Ovary (tissue), 9 donors: ENCODE data around the gene FCN1. TPM values are rescaled to one million over a fixed set of nuclear protein-coding genes. Genes with fewer than 3 reads are reported as not detected.

Source experiments
- DNase-seq, 5 donors: peaks; one replicate each; pipeline ENCODE4 v3.0.0-alpha.2; 2019 to 2020
- H3K27ac ChIP-seq, 2 donors: fragments of 200-600 bp; one replicate each; pipeline versions ENCODE4 v1.5.1 to v1.8.0; 2019 to 2022
- H3K27me3 ChIP-seq: fragments of 200-600 bp; one replicate; pipeline ENCODE4 v1.8.0; 2022
- H3K36me3 ChIP-seq: fragments of 200-600 bp; sonication (generic); one replicate; pipeline ENCODE4 v1.5.1; 2019
- H3K4me1 ChIP-seq: one replicate; pipeline ENCODE4 v1.8.1; 2013; ENCODE audit warnings: mild to moderate bottlenecking, moderate library complexity; ENCODE audit not compliant: insufficient read depth
- H3K4me3 ChIP-seq: fragments of 200-600 bp; sonication (generic); one replicate; pipeline ENCODE4 v1.5.1; 2017
- H3K9me3 ChIP-seq, 2 donors: fragments of 200-600 bp in 1 of 2; sonication (generic) in 1 of 2; one replicate each; pipeline versions ENCODE4 v1.5.1 to v1.8.1; 2013 to 2019; ENCODE audit warnings: mild to moderate bottlenecking in 1 of 2, moderate library complexity in 1 of 2
- CTCF ChIP-seq, 3 donors: fragments of 450-650 bp in 2 of 3; fragments of 200-600 bp in 1 of 3; IDR thresholded peaks; one replicate each; pipeline versions ENCODE4 v1.5.1 to v1.8.0; 2016 to 2022; ENCODE audit warnings: antibody characterized with exemption in 3 of 3, mild to moderate bottlenecking in 1 of 3
- EP300 ChIP-seq: sonication (generic); formaldehyde crosslinking; IDR thresholded peaks from one replicate; pipeline ENCODE4 v1.6.1; 2017; ENCODE audit warnings: antibody characterized with exemption
- POLR2A ChIP-seq: fragments of 450-650 bp; IDR thresholded peaks from one replicate; pipeline ENCODE4 v1.6.1; 2017; ENCODE audit warnings: antibody characterized with exemption, mild to moderate bottlenecking, moderate library complexity
- WGBS, 3 donors: extraction: QIAGEN DNeasy Blood & Tissue Kit in 1 of 3; methylation state at CpG; one replicate each; pipeline versions ENCODE4 v1.1.5 to v1.1.7; 2013 to 2017; 5-methylcytosine and 5-hydroxymethylcytosine counted together
- intact Hi-C, 4 donors: fragments of 100-400 bp; cut with DNase I; formaldehyde crosslinking; loops; one replicate each; pipeline versions ENCODE4 v1.11.0 to v1.15.1; 2022 to 2023
- polyA plus RNA-seq, 2 donors: library from polyadenylated mRNA; stranded (reverse); fragments of 200-250 nt in 1 of 2; fragments of 350-450 nt in 1 of 2; fragmentation: Illumina TruSeq in 1 of 2; extraction: RNeasy Lipid Tissue Mini Kit (QIAGEN cat#74804) in 1 of 2; gene quantifications; one replicate each; pipeline ENCODE4 v1.2.3, GENCODE V29; 2013 to 2014
- total RNA-seq, 7 donors: library from RNA; depleted of rRNA in 2 of 7; stranded (reverse); fragments of >200 nt in 2 of 7; fragmentation: NEBNext Ultra II Directional in 3 of 7; extraction: Animal tissue kit (Norgen Biotek cat#: 25700) in 3 of 7; gene quantifications; one replicate each; pipeline versions ENCODE4 v1.1.0 to v1.2.4, GENCODE V29; 2016 to 2023
- donor health status: DM: no; HTN: no; CAD: no; lungs with moderate emphysema.
- donor health status: DM: no; HTN: no; CAD: no.
- donor health status: Bipolar disorder and iron deficiency.
- donor health status: DM: yes; HTN: yes; CAD: no.
- donor health status: DM: no; HTN: no; CAD: no.
- donor health status: DM: yes; HTN: yes; CAD: no.

The FCN1 gene
- total and polyA plus RNA-seq, 9 donors = 0.43 to 5.0 (median 1.9) TPM; not detected in 2

- TF ChIP-seq CTCF (IDR thresholded peaks at IDR 0.05) (no peak), POLR2A (no peak), EP300 (no peak)
- no peaks in the 10 kb centered on the region for H3K4me1 ChIP-seq
- no peaks in the 10 kb centered on the region for H3K36me3 ChIP-seq
- no peaks in the 10 kb centered on the region for H3K9me3 ChIP-seq
- no peak for DNase-seq
- H3K4me3 ChIP-seq = no peak overlapping the region
- no peak overlapping the region for H3K27ac ChIP-seq
- 86 to 90% (median 89%) methylated on average over 27 of the region's 27 CpGs for WGBS, 3 donors
- no peaks in the 10 kb centered on the region for H3K27me3 ChIP-seq
- intact Hi-C loops = no loop called here
These were observed 29.8 kb downstream of the FCN1 start for GRCh38 chr9:134887686-134888602.

- Histone ChIP-seq H3K4me1 (no peaks in the 10 kb centered on the region), H3K27me3 (no peaks in the 10 kb centered on the region), H3K4me3 (no peak overlapping the region), H3K36me3 (no peaks in the 10 kb centered on the region), H3K27ac (no peak overlapping the region), H3K9me3 (no peaks in the 10 kb centered on the region)
- DNase-seq = no peak
- intact Hi-C loops = no loop called here
- no peak for TF ChIP-seq EP300
- TF ChIP-seq CTCF (IDR thresholded peaks at IDR 0.05) = no peak
- TF ChIP-seq POLR2A = no peak
- 94% methylated on average over 10 of the region's 10 CpGs for WGBS, 3 donors
These were observed 30.5 kb downstream of the FCN1 start for GRCh38 chr9:134887219-134887618.

- TF ChIP-seq EP300 = no peak
- no peak for TF ChIP-seq CTCF (IDR thresholded peaks at IDR 0.05)
- TF ChIP-seq POLR2A = no peak
- 92 to 95% (median 94%) methylated on average over 11 of the region's 11 CpGs for WGBS, 3 donors
- H3K9me3 ChIP-seq = no peaks in the 10 kb centered on the region
- peaks cover 1% of the 10 kb centered on the region for H3K4me1 ChIP-seq
- no peak overlapping the region for H3K4me3 ChIP-seq
- no peaks in the 10 kb centered on the region for H3K36me3 ChIP-seq
- no peak overlapping the region for H3K27ac ChIP-seq
- no peaks in the 10 kb centered on the region for H3K27me3 ChIP-seq
- intact Hi-C loops = no loop called here
- DNase-seq = no peak
These were observed 31.2 kb downstream of the FCN1 start for GRCh38 chr9:134886413-134886913.

GRCh38 chr9:134885679-134886412 lies 31.9 kb downstream of the FCN1 start:
- intact Hi-C loops = no loop called here

More at GRCh38 chr9:134885679-134886412, 31.9 kb downstream of the FCN1 start:
- Histone ChIP-seq H3K4me3 (no peak overlapping the region), H3K4me1 (peaks cover 5% of the 10 kb centered on the region), H3K36me3 (no peaks in the 10 kb centered on the region), H3K27me3 (no peaks in the 10 kb centered on the region), H3K27ac (no peak overlapping the region), H3K9me3 (no peaks in the 10 kb centered on the region)
- no peak for TF ChIP-seq CTCF (IDR thresholded peaks at IDR 0.05)
- TF ChIP-seq POLR2A = no peak
- TF ChIP-seq EP300 = no peak
- no peak for DNase-seq
- 68 to 77% (median 73%) methylated on average over 19 to 24 of the region's 24 CpGs for WGBS, 3 donors
